ENCODE measurements around the gene DYRK1B.

The DYRK1B gene

DNA sequence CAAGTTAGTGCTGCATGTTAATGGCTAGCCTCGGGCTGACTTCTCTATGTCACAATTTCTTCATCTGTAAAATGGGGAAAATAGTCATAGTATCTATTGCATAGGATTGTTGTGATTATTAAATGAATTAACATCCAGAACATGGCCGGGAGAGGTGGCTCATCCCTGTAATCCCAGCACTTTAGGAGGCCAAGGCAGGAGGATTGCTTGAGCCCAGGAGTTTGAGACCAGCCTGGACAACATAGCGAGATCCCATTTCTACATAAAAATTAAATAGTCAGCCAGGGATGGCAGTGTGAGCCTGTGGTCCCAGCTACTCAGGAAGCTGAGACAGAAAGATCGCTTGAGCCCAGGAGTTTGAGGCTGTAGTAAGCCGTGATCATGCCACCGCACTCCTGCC is 34.0 kb upstream of the DYRK1B start:
- TF ChIP-seq, protein P1, sequence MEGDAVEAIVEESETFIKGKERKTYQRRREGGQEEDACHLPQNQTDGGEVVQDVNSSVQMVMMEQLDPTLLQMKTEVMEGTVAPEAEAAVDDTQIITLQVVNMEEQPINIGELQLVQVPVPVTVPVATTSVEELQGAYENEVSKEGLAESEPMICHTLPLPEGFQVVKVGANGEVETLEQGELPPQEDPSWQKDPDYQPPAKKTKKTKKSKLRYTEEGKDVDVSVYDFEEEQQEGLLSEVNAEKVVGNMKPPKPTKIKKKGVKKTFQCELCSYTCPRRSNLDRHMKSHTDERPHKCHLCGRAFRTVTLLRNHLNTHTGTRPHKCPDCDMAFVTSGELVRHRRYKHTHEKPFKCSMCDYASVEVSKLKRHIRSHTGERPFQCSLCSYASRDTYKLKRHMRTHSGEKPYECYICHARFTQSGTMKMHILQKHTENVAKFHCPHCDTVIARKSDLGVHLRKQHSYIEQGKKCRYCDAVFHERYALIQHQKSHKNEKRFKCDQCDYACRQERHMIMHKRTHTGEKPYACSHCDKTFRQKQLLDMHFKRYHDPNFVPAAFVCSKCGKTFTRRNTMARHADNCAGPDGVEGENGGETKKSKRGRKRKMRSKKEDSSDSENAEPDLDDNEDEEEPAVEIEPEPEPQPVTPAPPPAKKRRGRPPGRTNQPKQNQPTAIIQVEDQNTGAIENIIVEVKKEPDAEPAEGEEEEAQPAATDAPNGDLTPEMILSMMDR (IDR thresholded peaks at IDR 0.05): no peak
- DNase-seq: no peak
- H3K36me3 ChIP-seq: no peaks in the 10 kb centered on the region
- intact Hi-C loops (cut with DNase I; ENCODE audit: low total_unique reads): no loop called here
- no peaks in the 10 kb centered on the region for H3K4me1 ChIP-seq
- no peaks in the 10 kb centered on the region for H3K9me3 ChIP-seq
- peaks cover 0 to 5% of the 10 kb centered on the region in 2 donors for H3K27me3 ChIP-seq
- no peak overlapping the region for H3K27ac ChIP-seq
- no peak overlapping the region for H3K4me3 ChIP-seq

DNA sequence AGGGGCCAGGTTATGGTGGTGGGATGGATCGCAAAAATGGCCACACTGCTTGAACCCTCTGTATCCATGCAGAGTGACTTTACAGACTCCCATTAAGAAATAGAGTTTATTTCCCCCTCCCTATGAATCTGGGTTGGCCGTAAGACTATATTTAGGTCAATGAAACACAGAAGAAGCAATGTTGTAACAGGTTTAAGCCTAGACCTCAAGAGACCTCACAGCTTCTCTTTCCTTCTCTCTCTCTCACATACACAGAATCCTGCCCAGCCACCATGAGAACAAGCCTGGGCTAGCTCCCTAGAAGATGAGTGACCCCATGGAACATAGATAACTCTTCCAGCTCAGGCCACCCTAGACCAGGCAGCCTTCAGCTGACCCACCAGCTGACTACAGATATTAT is 33.2 kb upstream of the DYRK1B start:
- TF ChIP-seq, protein P1 (IDR thresholded peaks at IDR 0.05): no peak
- H3K9me3 ChIP-seq: no peaks in the 10 kb centered on the region
- no peaks in the 10 kb centered on the region for H3K36me3 ChIP-seq
- peaks cover 0 to 5% of the 10 kb centered on the region in 2 donors for H3K27me3 ChIP-seq
- no peak for DNase-seq
- H3K4me3 ChIP-seq: no peak overlapping the region
- H3K4me1 ChIP-seq: no peaks in the 10 kb centered on the region
- intact Hi-C loops (cut with DNase I; ENCODE audit: low total_unique reads): no loop called here
- H3K27ac ChIP-seq: no peak overlapping the region

DNA sequence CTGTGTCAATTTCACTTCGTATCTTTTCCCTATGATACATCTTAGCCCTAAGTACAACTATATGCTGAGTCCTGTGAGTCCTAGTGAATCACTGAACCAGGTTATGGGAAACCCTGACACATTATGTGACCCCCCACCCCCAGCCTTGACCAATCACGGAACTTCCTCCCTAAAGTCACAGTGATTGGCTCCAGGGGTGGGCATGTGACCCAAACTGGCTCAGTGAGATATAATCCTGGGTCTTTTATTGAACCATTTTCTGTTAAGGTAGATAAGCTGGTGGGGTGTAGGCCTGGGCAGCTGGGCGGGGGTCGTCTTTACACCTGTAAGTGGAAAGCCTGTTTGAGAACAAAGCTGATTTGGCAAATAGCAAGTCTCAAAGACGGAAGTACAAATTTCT is 32.0 kb upstream of the DYRK1B start:
- intact Hi-C loops (cut with DNase I; ENCODE audit: low total_unique reads): no loop called here
- Histone ChIP-seq H3K27ac (no peak overlapping the region), H3K27me3 (peaks cover 0 to 5% of the 10 kb centered on the region in 2 donors), H3K4me1 (no peaks in the 10 kb centered on the region), H3K9me3 (no peaks in the 10 kb centered on the region), H3K36me3 (no peaks in the 10 kb centered on the region), H3K4me3 (no peak overlapping the region)
- TF ChIP-seq, protein P1 (IDR thresholded peaks at IDR 0.05): no peak
- DNase-seq: no peak

DNA sequence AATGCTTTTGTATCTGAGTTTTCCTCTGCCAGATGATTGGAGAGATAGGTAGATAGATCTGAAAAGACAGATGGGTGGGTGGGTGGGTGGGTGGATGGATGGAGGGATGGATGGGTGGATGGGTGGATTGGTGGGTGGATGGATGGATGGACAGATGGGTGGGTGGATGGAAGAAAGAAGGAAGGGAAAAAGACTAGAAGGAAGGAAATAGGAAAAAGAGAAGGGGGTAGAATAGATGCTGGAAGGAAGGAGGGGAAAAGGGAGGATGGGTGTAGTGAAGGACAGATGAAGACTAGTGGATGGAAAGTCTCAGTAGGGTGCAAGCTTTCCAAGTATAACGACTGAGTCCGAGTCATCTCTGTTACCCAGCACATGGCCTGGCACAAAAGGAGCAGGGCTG is 31.2 kb upstream of the DYRK1B start:
- H3K9me3 ChIP-seq: no peaks in the 10 kb centered on the region
- H3K4me1 ChIP-seq: no peaks in the 10 kb centered on the region
- H3K36me3 ChIP-seq: no peaks in the 10 kb centered on the region
- TF ChIP-seq, protein P1 (IDR thresholded peaks at IDR 0.05): no peak
- no peak overlapping the region for H3K27ac ChIP-seq
- DNase-seq: no peak
- H3K27me3 ChIP-seq: peaks cover 0 to 3% of the 10 kb centered on the region in 2 donors
- intact Hi-C loops (cut with DNase I; ENCODE audit: low total_unique reads): no loop called here
- no peak overlapping the region for H3K4me3 ChIP-seq

DNA sequence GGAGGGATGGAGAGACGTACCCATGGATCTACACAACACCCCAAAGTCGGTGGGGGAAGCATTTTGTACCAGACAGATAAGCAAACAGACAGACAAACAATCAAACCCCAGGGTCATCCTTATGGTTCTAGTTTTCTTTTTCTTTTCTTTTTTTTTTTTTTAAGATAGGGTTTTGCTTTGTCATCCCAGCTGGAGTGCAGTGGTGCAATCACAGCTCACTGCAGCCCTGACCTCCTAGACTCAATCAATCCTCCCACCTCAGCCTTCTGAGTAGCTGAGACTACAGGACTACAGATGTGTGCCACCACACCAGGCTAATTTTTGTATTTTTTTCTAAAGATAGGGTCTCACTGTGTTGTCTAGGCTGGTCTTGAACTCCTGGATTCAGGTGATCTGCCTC is 30.2 kb upstream of the DYRK1B start:
- no peaks in the 10 kb centered on the region for H3K36me3 ChIP-seq
- intact Hi-C loops (cut with DNase I; ENCODE audit: low total_unique reads): no loop called here

More for the DNA sequence above, 30.2 kb upstream of the DYRK1B start:
- TF ChIP-seq, protein P1 (IDR thresholded peaks at IDR 0.05): no peak
- Histone ChIP-seq H3K27ac (no peak overlapping the region), H3K4me1 (no peaks in the 10 kb centered on the region), H3K4me3 (no peak overlapping the region), H3K9me3 (no peaks in the 10 kb centered on the region), H3K27me3 (no peaks in the 10 kb centered on the region)
- no peak for DNase-seq
